SU-DHL-6 (cell line): Measurements from ENCODE around the gene PTPRN2.

Experiments used
- H2AFZ ChIP-seq: fragments of 200-600 bp; sonication (generic); 2 replicates; pipeline ENCODE4 v1.6.1; 2014; ENCODE audit warnings: low read depth, mild to moderate bottlenecking, moderate library complexity, mixed read lengths, antibody characterized with exemption, low read length; ENCODE audit not compliant: severe bottlenecking
- H3F3A ChIP-seq: fragments of 200-600 bp; shearing (Covaris generic); 2 replicates; pipeline ENCODE4 v1.6.0; 2016; ENCODE audit warnings: antibody characterized with exemption, mild to moderate bottlenecking; ENCODE audit not compliant: insufficient read depth
- H3K27ac ChIP-seq: fragments of 200-600 bp; sonication (generic); 2 replicates; pipeline ENCODE4 v1.5.1; 2016; ENCODE audit warnings: low read depth, mild to moderate bottlenecking, low read length, moderate library complexity, mixed read lengths
- H3K27me3 ChIP-seq: fragments of 200-600 bp; sonication (generic), shearing (Covaris generic); 2 replicates; pipeline ENCODE4 v1.6.0; 2014; ENCODE audit warnings: mild to moderate bottlenecking, low read length
- H3K36me3 ChIP-seq: fragments of 200-600 bp; sonication (generic); 2 replicates; pipeline ENCODE4 v1.6.1; 2014; ENCODE audit warnings: mild to moderate bottlenecking, low read length, mixed read lengths
- H3K4me2 ChIP-seq: fragments of 300-600, 200-600 bp; shearing (Covaris generic), sonication (generic); 2 replicates; pipeline ENCODE4 v1.6.0; 2014; ENCODE audit warnings: low read length, low read depth, mild to moderate bottlenecking; ENCODE audit not compliant: poor library complexity, severe bottlenecking
- H3K4me3 ChIP-seq: fragments of 200-600 bp; sonication (generic); 2 replicates; pipeline ENCODE4 v1.5.1; 2014; ENCODE audit warnings: antibody characterized with exemption, low read length, mild to moderate bottlenecking, mixed read lengths; ENCODE audit not compliant: insufficient read depth, poor library complexity, severe bottlenecking
- H3K79me2 ChIP-seq: fragments of 200-600 bp; sonication (generic); 2 replicates; pipeline ENCODE4 v1.6.1; 2014; ENCODE audit warnings: mild to moderate bottlenecking, low read length, moderate library complexity; ENCODE audit not compliant: insufficient read depth
- H3K9ac ChIP-seq: fragments of 200-600 bp; sonication (generic); 2 replicates; pipeline ENCODE4 v1.7.0; 2014; ENCODE audit warnings: mild to moderate bottlenecking, low read length
- H3K9me2 ChIP-seq: fragments of 200-600 bp; sonication (generic); replicated peaks from 2 replicates; pipeline ENCODE4 v1.6.1; 2014; ENCODE audit warnings: low read length; ENCODE audit not compliant: insufficient read depth
- H3K9me3 ChIP-seq: fragments of 200-600 bp; sonication (generic); 2 replicates; pipeline ENCODE4 v1.6.1; 2014; ENCODE audit warnings: low read length, mixed read lengths; ENCODE audit not compliant: insufficient read depth
- H4K20me1 ChIP-seq: fragments of 200-600 bp; sonication (generic); 2 replicates; pipeline ENCODE4 v1.6.1; 2014; ENCODE audit warnings: low read depth, mild to moderate bottlenecking, antibody characterized with exemption, low read length, moderate library complexity, mixed read lengths
- EZH2phosphoT487 ChIP-seq: fragments of 200-600 bp; sonication (generic), shearing (Covaris generic); conservative IDR thresholded peaks from 2 replicates; pipeline ENCODE4 v1.6.1; 2018; ENCODE audit warnings: mild to moderate bottlenecking, antibody characterized with exemption, low read length, moderate library complexity, mixed read lengths
- TF ChIP-seq, protein P1 (sequence below): fragments of 200-600 bp; sonication (generic); IDR thresholded peaks from one replicate; pipeline ENCODE4 v1.5.1; 2017; ENCODE audit warnings: antibody characterized with exemption, mild to moderate bottlenecking, low read length, moderate library complexity; ENCODE audit not compliant: insufficient read depth, poor library complexity, severe bottlenecking

The PTPRN2 gene

DNA sequence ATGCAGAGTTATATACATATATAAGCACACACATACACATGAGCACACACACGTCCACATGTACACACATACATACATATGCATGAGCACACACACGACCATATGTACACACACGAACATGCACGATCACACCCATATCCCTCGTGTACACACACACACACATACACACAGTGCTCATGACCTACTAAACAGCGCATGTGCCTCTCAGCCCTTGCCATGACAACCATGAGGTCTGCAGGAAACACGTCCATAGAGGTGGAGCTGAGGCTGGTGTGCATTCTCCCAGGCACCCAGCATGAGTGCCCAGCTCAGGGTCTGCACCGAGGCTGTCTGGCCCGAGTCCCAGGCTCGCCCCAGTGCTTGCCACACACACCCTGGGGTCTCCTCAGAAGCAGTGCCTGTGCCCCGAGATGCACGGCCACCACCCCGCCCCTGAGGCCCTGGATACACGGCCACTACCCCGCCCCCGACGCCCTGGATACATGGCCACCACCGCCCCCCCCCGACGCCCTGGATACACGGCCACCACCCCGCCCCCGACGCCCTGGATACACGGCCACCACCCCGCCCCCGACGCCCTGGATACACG, 721.2 kb downstream of the PTPRN2 start:
- H3F3A ChIP-seq: no peaks in the 10 kb centered on the region
- H3K4me3 ChIP-seq: no peak overlapping the region
- no peak overlapping the region for H3K4me2 ChIP-seq
- H3K27me3 ChIP-seq: no peaks in the 10 kb centered on the region
- H2AFZ ChIP-seq: no peak overlapping the region
- H3K9me2 ChIP-seq: no peaks in the 10 kb centered on the region
- H4K20me1 ChIP-seq: no peaks in the 10 kb centered on the region
- no peaks in the 10 kb centered on the region for H3K36me3 ChIP-seq
- H3K9ac ChIP-seq: no peak overlapping the region
- H3K79me2 ChIP-seq: no peaks in the 10 kb centered on the region
- H3K9me3 ChIP-seq: no peaks in the 10 kb centered on the region
- TF ChIP-seq, protein P1, sequence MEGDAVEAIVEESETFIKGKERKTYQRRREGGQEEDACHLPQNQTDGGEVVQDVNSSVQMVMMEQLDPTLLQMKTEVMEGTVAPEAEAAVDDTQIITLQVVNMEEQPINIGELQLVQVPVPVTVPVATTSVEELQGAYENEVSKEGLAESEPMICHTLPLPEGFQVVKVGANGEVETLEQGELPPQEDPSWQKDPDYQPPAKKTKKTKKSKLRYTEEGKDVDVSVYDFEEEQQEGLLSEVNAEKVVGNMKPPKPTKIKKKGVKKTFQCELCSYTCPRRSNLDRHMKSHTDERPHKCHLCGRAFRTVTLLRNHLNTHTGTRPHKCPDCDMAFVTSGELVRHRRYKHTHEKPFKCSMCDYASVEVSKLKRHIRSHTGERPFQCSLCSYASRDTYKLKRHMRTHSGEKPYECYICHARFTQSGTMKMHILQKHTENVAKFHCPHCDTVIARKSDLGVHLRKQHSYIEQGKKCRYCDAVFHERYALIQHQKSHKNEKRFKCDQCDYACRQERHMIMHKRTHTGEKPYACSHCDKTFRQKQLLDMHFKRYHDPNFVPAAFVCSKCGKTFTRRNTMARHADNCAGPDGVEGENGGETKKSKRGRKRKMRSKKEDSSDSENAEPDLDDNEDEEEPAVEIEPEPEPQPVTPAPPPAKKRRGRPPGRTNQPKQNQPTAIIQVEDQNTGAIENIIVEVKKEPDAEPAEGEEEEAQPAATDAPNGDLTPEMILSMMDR: no peak
- TF ChIP-seq EZH2phosphoT487: no peak
- no peak overlapping the region for H3K27ac ChIP-seq

DNA sequence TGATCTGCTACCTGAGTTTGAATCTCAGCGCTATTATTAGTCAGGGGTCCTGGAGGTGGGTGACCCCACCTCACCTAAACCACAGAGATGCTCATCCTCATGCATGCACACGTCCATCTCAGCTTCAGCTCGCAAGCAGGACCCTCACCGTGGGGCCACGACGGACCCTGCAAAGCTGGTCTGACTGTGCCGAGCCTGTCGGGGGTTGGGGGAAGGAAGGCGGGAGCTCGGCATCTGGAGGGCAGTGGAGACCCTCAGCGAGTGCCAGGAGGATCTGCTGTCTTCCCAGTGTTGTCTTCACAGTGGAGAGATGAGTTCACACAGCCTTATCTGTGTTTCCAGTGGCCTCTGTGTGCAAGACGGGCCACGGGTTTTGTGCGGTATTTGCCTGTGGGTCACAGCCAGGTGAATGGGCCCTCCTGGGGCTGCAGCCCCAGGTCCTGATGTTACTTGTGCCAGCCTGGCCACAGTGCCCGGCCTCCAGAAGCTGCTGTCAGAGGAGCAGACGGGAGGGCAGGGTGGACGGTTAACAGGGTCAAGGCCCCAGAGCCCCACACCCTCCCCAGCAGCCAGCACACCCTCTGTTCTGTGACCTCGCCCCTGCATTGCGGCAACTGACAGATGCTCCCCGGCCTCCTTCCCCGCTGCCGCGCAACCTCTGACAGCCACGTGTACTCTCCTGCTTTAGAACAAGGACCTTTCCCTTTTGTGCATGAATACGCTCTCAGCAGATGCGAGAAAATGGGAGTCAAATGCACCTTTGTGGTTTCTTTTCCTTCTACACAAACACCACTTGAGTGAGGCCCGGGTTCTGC, 722.1 kb downstream of the PTPRN2 start:
- Histone ChIP-seq H3F3A (no peaks in the 10 kb centered on the region), H3K9me2 (no peaks in the 10 kb centered on the region), H3K4me2 (no peak overlapping the region), H3K79me2 (no peaks in the 10 kb centered on the region), H3K27ac (no peak overlapping the region), H3K9me3 (no peaks in the 10 kb centered on the region), H3K9ac (no peak overlapping the region), H3K4me3 (no peak overlapping the region), H4K20me1 (no peaks in the 10 kb centered on the region), H3K27me3 (no peaks in the 10 kb centered on the region), H2AFZ (no peak overlapping the region), H3K36me3 (no peaks in the 10 kb centered on the region)
- TF ChIP-seq EZH2phosphoT487: no peak
- TF ChIP-seq, protein P1: no peak

DNA sequence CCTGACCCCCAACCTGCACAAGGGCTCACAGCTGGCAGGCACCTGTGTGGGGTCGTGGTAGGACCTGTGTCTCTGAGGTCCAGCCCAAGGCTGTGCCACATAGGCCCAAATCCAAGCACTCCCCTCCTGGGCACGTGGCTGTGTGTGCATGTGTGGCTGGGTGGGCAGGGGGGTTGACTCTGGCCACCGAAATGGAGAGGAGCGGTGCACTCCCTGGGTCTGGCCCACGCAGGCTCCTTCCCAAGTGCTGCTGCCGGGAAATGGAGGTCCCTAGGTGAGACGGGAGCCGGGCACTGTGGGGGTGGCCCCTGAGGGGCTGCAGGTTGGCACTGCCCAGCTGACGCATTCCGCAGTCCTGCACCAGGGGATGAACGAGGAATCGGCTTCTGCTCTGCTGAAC, 722.7 kb downstream of the PTPRN2 start:
- H4K20me1 ChIP-seq: no peaks in the 10 kb centered on the region
- no peaks in the 10 kb centered on the region for H3K9me3 ChIP-seq
- no peaks in the 10 kb centered on the region for H3K9me2 ChIP-seq
- no peaks in the 10 kb centered on the region for H3K79me2 ChIP-seq
- no peak overlapping the region for H3K9ac ChIP-seq
- TF ChIP-seq EZH2phosphoT487: no peak
- TF ChIP-seq, protein P1: no peak
- H2AFZ ChIP-seq: no peak overlapping the region
- no peak overlapping the region for H3K4me3 ChIP-seq
- H3K4me2 ChIP-seq: no peak overlapping the region
- no peaks in the 10 kb centered on the region for H3K36me3 ChIP-seq
- H3F3A ChIP-seq: no peaks in the 10 kb centered on the region
- no peak overlapping the region for H3K27ac ChIP-seq
- no peaks in the 10 kb centered on the region for H3K27me3 ChIP-seq
